Thymus (tissue), 11 donors: ENCODE data around the gene RBM46. TPM values are rescaled to one million over a fixed set of nuclear protein-coding genes. Genes with fewer than 3 reads are reported as not detected.
A peak's percentile ranks its signal among the peaks of the same experiment; 100 is the strongest.

Source experiments
- DNase-seq, 9 donors: peaks; one replicate each; pipeline ENCODE4 v3.0.0-alpha.2; 2013; ENCODE audit warnings: low spot score in 9 of 9, low read depth in 6 of 9, missing footprints in 1 of 9
- H3K27ac ChIP-seq, 2 donors: one replicate each; pipeline ENCODE4 v1.5.1; 2013; ENCODE audit warnings: control low read depth in 1 of 2, low read depth in 1 of 2, low read length in 1 of 2, mild to moderate bottlenecking in 1 of 2, moderate library complexity in 1 of 2
- H3K27me3 ChIP-seq, 2 donors: one replicate each; pipeline ENCODE4 v1.5.1; 2013; ENCODE audit warnings: low read length in 1 of 2; ENCODE audit not compliant: control insufficient read depth in 2 of 2, insufficient read depth in 1 of 2
- H3K36me3 ChIP-seq, 2 donors: one replicate each; pipeline ENCODE4 v1.5.1; 2013; ENCODE audit warnings: low read length in 1 of 2, mild to moderate bottlenecking in 1 of 2, moderate library complexity in 1 of 2; ENCODE audit not compliant: control insufficient read depth in 2 of 2, insufficient read depth in 2 of 2
- H3K4me1 ChIP-seq, 2 donors: one replicate each; pipeline ENCODE4 v1.5.1; 2013; ENCODE audit warnings: low read length in 2 of 2; ENCODE audit not compliant: control insufficient read depth in 2 of 2, insufficient read depth in 2 of 2
- H3K4me3 ChIP-seq, 2 donors: one replicate each; pipeline ENCODE4 v1.5.1; 2013; ENCODE audit warnings: low read length in 2 of 2, control low read depth in 1 of 2, mild to moderate bottlenecking in 1 of 2
- H3K9me3 ChIP-seq, 2 donors: one replicate each; pipeline ENCODE4 v1.5.1; 2013; ENCODE audit warnings: low read length in 1 of 2, mild to moderate bottlenecking in 1 of 2; ENCODE audit not compliant: control insufficient read depth in 2 of 2, insufficient read depth in 1 of 2
- WGBS: extraction: QIAGEN DNeasy Blood & Tissue Kit; methylation state at CpG from one replicate; pipeline ENCODE4 v1.1.7; 2013; 5-methylcytosine and 5-hydroxymethylcytosine counted together
- polyA plus RNA-seq: library from polyadenylated mRNA; stranded (reverse); fragments of 200-250 nt; gene quantifications from one replicate; pipeline ENCODE4 v1.2.3, GENCODE V29; 2013
- total RNA-seq: library from RNA; stranded (reverse); fragments of 120-200 nt; gene quantifications from one replicate; pipeline ENCODE4 v1.2.4, GENCODE V29; 2013
- donor health status: healthy.

Gene RBM46
- total and polyA plus RNA-seq, 2 donors: 0.09 to 0.16 TPM

- DNase-seq: peak in 2 of 9 donors; percentile 0 to 10
- H3K4me3 ChIP-seq: no peak overlapping the region
- H3K9me3 ChIP-seq: no peaks in the 10 kb centered on the region
- H3K36me3 ChIP-seq: no peaks in the 10 kb centered on the region
- H3K27ac ChIP-seq: no peak overlapping the region
- WGBS: 29% methylated on average over 3 of the region's 3 CpGs
- H3K4me1 ChIP-seq: no peaks in the 10 kb centered on the region
- H3K27me3 ChIP-seq: no peaks in the 10 kb centered on the region
Measured at GRCh38 chr4:154807042-154807630, 26.1 kb downstream of the RBM46 start.

GRCh38 chr4:154818230-154818629, 37.2 kb downstream of the RBM46 start:
- no peak overlapping the region for H3K27ac ChIP-seq
- no peaks in the 10 kb centered on the region for H3K4me1 ChIP-seq
- H3K4me3 ChIP-seq: no peak overlapping the region
- no peak for DNase-seq
- H3K36me3 ChIP-seq: no peaks in the 10 kb centered on the region
- H3K9me3 ChIP-seq: no peaks in the 10 kb centered on the region
- H3K27me3 ChIP-seq: no peaks in the 10 kb centered on the region

- Histone ChIP-seq H3K4me1 (no peaks in the 10 kb centered on the region), H3K27me3 (no peaks in the 10 kb centered on the region), H3K27ac (no peak overlapping the region), H3K36me3 (no peaks in the 10 kb centered on the region), H3K4me3 (no peak overlapping the region), H3K9me3 (no peaks in the 10 kb centered on the region)
- no peak for DNase-seq
Measured at GRCh38 chr4:154822775-154823174, 41.7 kb downstream of the RBM46 start.

- 61% methylated on average over 3 of the region's 3 CpGs for WGBS
- Histone ChIP-seq H3K9me3 (peaks cover 0 to 6% of the 10 kb centered on the region in 2 donors), H3K27me3 (no peaks in the 10 kb centered on the region), H3K4me3 (no peak overlapping the region), H3K36me3 (no peaks in the 10 kb centered on the region), H3K27ac (no peak overlapping the region), H3K4me1 (no peaks in the 10 kb centered on the region)
- DNase-seq: no peak
Measured at GRCh38 chr4:154836030-154836429, 55.0 kb downstream of the RBM46 start.

- 31% methylated on average over 3 of the region's 3 CpGs for WGBS
- H3K27ac ChIP-seq: no peak overlapping the region
- DNase-seq: no peak
- H3K27me3 ChIP-seq: no peaks in the 10 kb centered on the region
- H3K9me3 ChIP-seq: peaks cover 0 to 6% of the 10 kb centered on the region in 2 donors
- no peak overlapping the region for H3K4me3 ChIP-seq
- H3K36me3 ChIP-seq: no peaks in the 10 kb centered on the region
- no peaks in the 10 kb centered on the region for H3K4me1 ChIP-seq
Measured at GRCh38 chr4:154836513-154836912, 55.4 kb downstream of the RBM46 start.

GRCh38 chr4:154838155-154838554, 57.1 kb downstream of the RBM46 start:
- H3K9me3 ChIP-seq: peaks cover 0 to 6% of the 10 kb centered on the region in 2 donors
- 90% methylated on average over 3 of the region's 3 CpGs for whole genome bisulfite sequencing
- no peak overlapping the region for H3K27ac ChIP-seq
- H3K4me3 ChIP-seq: no peak overlapping the region
- H3K4me1 ChIP-seq: no peaks in the 10 kb centered on the region
- H3K27me3 ChIP-seq: no peaks in the 10 kb centered on the region
- H3K36me3 ChIP-seq: no peaks in the 10 kb centered on the region
- DNase-seq: no peak

- Histone ChIP-seq H3K9me3 (peaks cover 0 to 6% of the 10 kb centered on the region in 2 donors), H3K4me1 (no peaks in the 10 kb centered on the region), H3K4me3 (no peak overlapping the region), H3K27ac (no peak overlapping the region), H3K27me3 (no peaks in the 10 kb centered on the region), H3K36me3 (no peaks in the 10 kb centered on the region)
- WGBS: 83% methylated on average over 8 of the region's 8 CpGs
- DNase-seq: no peak
Measured at GRCh38 chr4:154838694-154839093, 57.6 kb downstream of the RBM46 start.

- Histone ChIP-seq H3K9me3 (no peaks in the 10 kb centered on the region), H3K4me3 (no peak overlapping the region), H3K27me3 (no peaks in the 10 kb centered on the region), H3K4me1 (no peaks in the 10 kb centered on the region), H3K27ac (no peak overlapping the region), H3K36me3 (no peaks in the 10 kb centered on the region)
- no peak for DNase-seq
- 79% methylated on average over 2 of the region's 2 CpGs for WGBS
Measured at GRCh38 chr4:154854362-154854761, 73.3 kb downstream of the RBM46 start.

GRCh38 chr4:154858166-154858565, 77.1 kb downstream of the RBM46 start:
- H3K27ac ChIP-seq: no peak overlapping the region
- WGBS: 89% methylated on average over 1 of the region's 1 CpG
- no peaks in the 10 kb centered on the region for H3K27me3 ChIP-seq
- H3K9me3 ChIP-seq: peaks cover 1 to 7% of the 10 kb centered on the region in 2 donors
- no peaks in the 10 kb centered on the region for H3K36me3 ChIP-seq
- no peak overlapping the region for H3K4me3 ChIP-seq
- no peaks in the 10 kb centered on the region for H3K4me1 ChIP-seq
- DNase-seq: no peak
